GM13977 (cell line): Measurements from ENCODE around the gene HOTAIR.

Experiments used
- DNase-seq: peaks from one replicate; pipeline ENCODE4 v3.0.0; 2012; ENCODE audit warnings: low spot score
- in situ Hi-C: fragments of 300-500 bp; cut with MboI; formaldehyde crosslinking; loops from one replicate; pipeline ENCODE4 v1.12.0; 2022; ENCODE audit warnings: low sequenced_read_pairs, low pct_unique_long_range_greater_than_20kb, mixed read lengths, inconsistent platforms; ENCODE audit not compliant: unreplicated experiment
- TF ChIP-seq, protein P1 (sequence below): IDR thresholded peaks from 2 replicates; pipeline ENCODE4 v1.5.1; 2012; ENCODE audit warnings: mild to moderate bottlenecking, control low read depth; ENCODE audit not compliant: insufficient read depth; ENCODE audit errors: extremely low read depth, missing control alignments

The HOTAIR gene

DNA sequence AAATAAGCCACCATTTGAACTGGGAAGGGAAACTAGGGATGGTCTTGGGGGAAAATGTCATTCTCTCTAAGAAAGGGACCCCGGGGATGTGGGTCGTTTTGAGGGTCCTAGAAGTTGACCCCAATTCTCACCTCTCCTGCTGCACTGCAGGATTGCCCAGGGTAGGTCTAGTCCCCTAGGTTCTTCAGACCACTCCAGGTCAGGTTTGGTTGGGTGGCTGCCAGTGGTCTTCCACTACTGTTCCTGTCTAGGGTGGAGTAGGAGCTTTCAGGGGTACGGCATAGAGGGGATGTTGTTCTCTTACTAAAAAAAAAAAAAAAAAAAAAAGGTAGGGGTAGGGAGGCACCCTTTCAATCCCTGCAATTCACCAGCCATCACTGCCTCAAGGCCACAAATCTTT, 41.3 kb upstream of the HOTAIR start:
- no peak for DNase-seq
- TF ChIP-seq, protein P1, sequence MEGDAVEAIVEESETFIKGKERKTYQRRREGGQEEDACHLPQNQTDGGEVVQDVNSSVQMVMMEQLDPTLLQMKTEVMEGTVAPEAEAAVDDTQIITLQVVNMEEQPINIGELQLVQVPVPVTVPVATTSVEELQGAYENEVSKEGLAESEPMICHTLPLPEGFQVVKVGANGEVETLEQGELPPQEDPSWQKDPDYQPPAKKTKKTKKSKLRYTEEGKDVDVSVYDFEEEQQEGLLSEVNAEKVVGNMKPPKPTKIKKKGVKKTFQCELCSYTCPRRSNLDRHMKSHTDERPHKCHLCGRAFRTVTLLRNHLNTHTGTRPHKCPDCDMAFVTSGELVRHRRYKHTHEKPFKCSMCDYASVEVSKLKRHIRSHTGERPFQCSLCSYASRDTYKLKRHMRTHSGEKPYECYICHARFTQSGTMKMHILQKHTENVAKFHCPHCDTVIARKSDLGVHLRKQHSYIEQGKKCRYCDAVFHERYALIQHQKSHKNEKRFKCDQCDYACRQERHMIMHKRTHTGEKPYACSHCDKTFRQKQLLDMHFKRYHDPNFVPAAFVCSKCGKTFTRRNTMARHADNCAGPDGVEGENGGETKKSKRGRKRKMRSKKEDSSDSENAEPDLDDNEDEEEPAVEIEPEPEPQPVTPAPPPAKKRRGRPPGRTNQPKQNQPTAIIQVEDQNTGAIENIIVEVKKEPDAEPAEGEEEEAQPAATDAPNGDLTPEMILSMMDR = no peak
- in situ Hi-C loops = loop anchor here (25.0 kb wide), 1 partner anchor 346 kb away; the partner anchor contains the start of gene GPR84

DNA sequence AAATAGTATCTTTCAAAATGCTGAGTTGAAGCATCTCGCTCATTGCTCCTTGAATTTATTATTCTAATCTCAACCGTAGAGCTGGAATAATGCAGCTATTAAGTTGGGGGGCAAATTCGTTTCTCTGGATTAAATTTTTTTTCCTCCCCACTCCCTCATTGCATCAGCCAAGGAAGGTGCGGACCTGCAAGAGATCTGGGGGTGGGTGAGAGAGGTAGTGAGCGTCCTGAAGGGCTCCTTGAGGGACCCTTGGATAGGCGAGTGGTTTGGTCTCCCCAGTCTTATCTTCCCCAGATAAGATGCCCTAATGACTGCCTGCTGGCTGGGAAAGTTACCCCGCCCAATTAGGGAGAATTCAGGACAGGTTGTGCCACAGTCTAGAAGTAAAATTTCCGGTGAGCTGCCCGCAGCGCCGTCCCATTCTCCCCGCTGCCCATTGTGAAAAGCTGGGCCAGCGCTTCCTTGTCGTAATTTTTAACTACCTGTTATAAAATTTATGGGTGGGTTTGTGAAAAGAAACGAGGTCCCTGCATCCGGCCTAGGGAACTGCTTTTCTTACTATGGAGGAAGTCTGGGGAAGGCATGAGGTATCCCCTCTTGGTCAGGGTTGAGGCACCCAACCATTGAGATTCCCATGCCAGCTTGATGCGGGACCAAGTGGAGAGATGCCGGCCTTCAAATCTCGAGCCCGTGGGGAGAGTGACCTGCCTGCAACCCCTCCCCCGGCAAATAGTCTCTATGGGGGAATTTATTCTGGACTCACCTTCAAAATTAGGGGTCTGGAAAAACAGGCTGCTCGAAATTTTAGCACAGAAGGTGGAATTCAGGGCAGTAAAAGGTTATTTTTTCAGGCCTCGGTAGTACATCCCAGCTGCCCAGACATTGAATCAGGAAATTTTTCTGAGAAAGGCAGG, 40.5 kb upstream of the HOTAIR start:
- in situ Hi-C loops = loop anchor here (25.0 kb wide), 1 partner anchor 347 kb away; the partner anchor contains the start of gene GPR84
- TF ChIP-seq, protein P1 = no peak
- no peak for DNase-seq

DNA sequence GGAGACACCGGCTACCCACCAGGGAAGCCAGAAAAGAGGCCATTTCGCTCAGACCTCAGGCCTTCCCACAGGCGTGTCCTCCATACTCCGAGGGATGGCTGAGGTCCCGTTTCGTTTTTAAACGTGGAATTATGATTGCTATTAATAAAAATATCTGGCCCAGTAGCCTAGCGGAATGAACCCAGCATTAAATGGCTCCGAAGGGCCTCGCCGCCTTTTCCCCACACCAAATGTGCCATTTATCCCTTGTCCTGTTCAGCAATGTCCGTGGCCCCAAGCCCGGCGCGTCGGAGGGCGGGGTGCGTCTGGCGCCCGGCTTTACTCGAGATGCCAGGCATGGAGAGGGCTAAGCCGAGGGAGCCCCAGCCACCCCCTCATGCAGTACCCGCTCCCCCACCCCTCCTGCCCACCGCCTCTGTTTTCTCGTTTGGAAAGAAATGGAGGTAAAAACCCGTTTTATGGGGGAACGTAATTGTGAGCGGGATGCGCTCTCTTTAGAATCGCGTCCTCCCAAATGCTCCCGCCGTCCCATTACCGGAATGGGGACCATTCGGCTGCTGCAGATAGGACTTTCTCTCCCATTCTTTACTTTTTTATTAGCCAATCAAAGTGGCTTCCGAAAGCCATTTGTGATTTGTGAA, 39.7 kb upstream of the HOTAIR start:
- DNase-seq = no peak
- in situ Hi-C loops = loop anchor here (25.0 kb wide), 1 partner anchor 348 kb away; the partner anchor contains the start of gene GPR84
- TF ChIP-seq, protein P1 = no peak

DNA sequence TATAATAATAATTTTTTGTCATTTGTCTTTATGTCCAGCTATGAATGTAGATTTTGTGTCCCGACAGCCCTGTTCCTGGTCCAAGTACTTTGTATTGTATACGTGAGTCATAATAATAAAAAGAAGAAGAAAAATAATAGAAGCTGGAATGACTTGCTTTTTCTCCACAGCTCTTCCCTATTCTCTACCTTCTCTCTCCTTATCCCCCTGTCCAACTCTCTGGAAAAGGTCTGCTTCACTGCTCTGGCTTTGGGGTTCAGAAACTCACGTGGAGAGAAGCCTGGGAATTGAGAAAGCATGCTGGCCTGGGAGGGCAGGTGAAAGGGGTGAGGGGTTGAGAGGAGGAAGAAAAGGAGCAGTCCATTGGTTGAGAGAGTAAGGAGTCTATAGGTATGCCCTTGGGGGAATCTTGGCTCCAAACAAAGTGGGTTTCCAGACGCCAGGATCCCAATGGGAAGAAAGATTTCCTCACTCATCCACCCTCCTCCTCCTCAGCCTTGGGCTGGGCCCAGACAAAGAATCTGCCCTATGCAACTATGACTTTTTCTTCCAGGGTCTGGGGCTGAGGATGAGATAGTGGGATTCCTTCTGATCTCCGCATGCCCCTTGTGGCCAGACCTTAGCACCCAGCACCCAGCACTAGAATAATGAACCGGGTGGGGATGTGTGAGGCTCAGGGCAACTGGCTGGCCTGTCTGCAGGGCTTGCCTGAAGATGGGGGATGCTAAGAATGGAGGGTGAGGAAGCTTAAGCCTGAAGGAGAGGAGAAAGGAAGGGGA, 38.1 kb upstream of the HOTAIR start:
- TF ChIP-seq, protein P1 = no peak
- DNase-seq = no peak
- in situ Hi-C loops = loop anchor here (25.0 kb wide), 1 partner anchor 349 kb away; the partner anchor contains the start of gene GPR84

DNA sequence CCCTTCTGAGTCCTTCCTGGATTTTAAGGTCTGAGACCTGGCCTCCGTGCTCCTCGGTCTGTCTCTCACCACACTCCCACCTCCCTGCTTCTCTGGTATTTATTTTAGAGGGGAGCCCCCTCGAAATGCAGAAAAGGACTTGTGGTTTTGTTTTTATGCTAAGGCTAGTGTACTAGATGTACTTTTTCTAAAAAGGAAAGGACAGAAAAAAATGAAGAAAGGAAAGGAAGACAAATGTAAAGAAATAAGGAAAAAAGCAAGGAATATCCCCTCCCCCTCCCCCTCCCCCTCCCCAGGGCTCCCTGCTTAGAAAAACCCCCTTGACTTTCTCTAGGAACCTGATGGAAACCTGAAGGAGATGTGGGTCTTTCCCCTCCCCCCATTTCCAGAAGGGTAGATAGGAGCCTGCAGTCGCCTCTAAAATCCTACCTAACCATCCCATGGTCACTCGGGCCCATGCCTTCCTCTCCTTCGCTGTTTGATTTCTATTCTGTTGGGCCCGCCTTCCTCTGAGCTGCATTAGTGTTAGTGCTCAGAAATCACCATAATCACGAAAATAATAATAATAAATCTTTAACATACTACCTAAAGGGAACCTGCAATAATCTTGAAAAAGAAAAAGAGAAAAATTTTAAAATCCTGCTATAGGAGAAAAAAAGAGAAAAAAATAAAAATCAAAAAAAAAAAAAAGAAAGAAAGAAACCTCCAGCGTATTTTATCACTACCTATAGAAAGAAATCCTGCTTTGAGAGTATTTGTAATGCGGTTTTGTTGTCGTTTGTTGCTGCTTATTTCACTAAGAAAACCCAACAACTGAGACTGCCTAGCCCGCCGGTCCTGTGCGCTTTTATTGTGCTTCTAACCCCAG, 37.1 kb upstream of the HOTAIR start:
- in situ Hi-C loops = loop anchor here (25.0 kb wide), 1 partner anchor 350 kb away; the partner anchor contains the start of gene GPR84

More for the DNA sequence above, 37.1 kb upstream of the HOTAIR start:
- TF ChIP-seq, protein P1 = no peak
- no peak for DNase-seq
